Activated CD8-positive, alpha-beta T cell treated with anti-CD3 and anti-CD28 coated beads for 36 hours (primary cell): ENCODE data around the gene EGFR. TPM values are rescaled to one million over a fixed set of nuclear protein-coding genes. Genes with fewer than 3 reads are reported as not detected.

Experiments used
- ATAC-seq: fragments of 200-7000 bp; cut with Tn5 transposase; one replicate; pipeline ENCODE4 v1.10.0; 2021; ENCODE audit warnings: mild to moderate bottlenecking, moderate library complexity
- CTCF ChIA-PET: fragments of 350-600 bp; sonication (Branson Sonifier 250); formaldehyde crosslinking; loops from one replicate; lab custom pipeline; 2021; ENCODE audit warnings: antibody characterized with exemption; lab: Charles Lee
- POLR2A ChIA-PET: fragments of 350-600 bp; sonication (Branson Sonifier 250); formaldehyde crosslinking; loops from one replicate; lab custom pipeline; 2021; ENCODE audit warnings: antibody characterized with exemption; lab: Charles Lee
- DNase-seq: peaks from one replicate; pipeline ENCODE4 v3.0.0-alpha.2; 2020
- H3K27ac Mint-ChIP-seq: one replicate; pipeline ENCODE4 v1.8.0; 2021; ENCODE audit warnings: mild to moderate bottlenecking, mixed read lengths
- H3K27me3 Mint-ChIP-seq: one replicate; pipeline ENCODE4 v1.8.0; 2021; ENCODE audit warnings: mixed read lengths
- H3K36me3 Mint-ChIP-seq: one replicate; pipeline ENCODE4 v1.8.0; 2021; ENCODE audit warnings: low read depth, mixed read lengths
- H3K4me1 Mint-ChIP-seq: one replicate; pipeline ENCODE4 v1.8.0; 2021; ENCODE audit warnings: low read depth, mixed read lengths
- H3K4me3 Mint-ChIP-seq: one replicate; pipeline ENCODE4 v1.8.0; 2021; ENCODE audit warnings: mild to moderate bottlenecking, moderate library complexity, mixed read lengths
- H3K9me3 Mint-ChIP-seq: one replicate; pipeline ENCODE4 v1.8.0; 2021; ENCODE audit warnings: mixed read lengths
- intact Hi-C: fragments of 100-400 bp; cut with micrococcal nuclease; formaldehyde crosslinking; loops from one replicate; pipeline ENCODE4 v1.10.0; 2022
- total RNA-seq, 2 experiments: library from RNA; stranded (reverse); gene quantifications; one replicate each; pipeline ENCODE4 v1.2.3, GENCODE V29; 2021
- TF ChIP-seq, protein P1 (sequence below): fragments of 200-600 bp; IDR thresholded peaks from one replicate; pipeline ENCODE4 v1.8.0; 2022; ENCODE audit warnings: antibody characterized with exemption, mild to moderate bottlenecking

Gene EGFR
- total RNA-seq, 2 experiments from 2014 or later = not detected

DNA sequence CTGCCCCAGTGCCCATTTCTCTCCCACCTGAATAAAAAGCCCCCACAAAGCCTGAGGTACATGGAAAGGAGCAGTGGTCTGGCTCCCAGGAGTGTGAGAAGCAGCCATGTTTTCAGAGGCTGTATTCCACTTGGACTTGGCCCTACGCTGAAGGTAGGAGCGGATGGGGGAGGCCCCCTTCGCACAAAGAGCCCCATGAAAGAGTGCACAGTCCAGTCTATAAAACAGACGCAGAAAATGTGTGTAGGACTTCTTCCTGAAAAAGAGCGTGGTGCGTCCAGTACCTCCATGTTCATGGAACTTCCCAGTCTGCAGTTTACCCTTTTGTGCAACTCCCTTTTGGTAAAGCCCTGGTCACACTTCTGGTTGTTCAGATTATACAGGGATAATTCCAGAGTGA, 69.3 kb downstream of the EGFR start:
- TF ChIP-seq, protein P1, sequence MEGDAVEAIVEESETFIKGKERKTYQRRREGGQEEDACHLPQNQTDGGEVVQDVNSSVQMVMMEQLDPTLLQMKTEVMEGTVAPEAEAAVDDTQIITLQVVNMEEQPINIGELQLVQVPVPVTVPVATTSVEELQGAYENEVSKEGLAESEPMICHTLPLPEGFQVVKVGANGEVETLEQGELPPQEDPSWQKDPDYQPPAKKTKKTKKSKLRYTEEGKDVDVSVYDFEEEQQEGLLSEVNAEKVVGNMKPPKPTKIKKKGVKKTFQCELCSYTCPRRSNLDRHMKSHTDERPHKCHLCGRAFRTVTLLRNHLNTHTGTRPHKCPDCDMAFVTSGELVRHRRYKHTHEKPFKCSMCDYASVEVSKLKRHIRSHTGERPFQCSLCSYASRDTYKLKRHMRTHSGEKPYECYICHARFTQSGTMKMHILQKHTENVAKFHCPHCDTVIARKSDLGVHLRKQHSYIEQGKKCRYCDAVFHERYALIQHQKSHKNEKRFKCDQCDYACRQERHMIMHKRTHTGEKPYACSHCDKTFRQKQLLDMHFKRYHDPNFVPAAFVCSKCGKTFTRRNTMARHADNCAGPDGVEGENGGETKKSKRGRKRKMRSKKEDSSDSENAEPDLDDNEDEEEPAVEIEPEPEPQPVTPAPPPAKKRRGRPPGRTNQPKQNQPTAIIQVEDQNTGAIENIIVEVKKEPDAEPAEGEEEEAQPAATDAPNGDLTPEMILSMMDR = no peak
- DNase-seq (no peak), ATAC-seq (no peak)
- H3K27me3 Mint-ChIP-seq = peaks cover 5% of the 10 kb centered on the region
- no peaks in the 10 kb centered on the region for H3K9me3 Mint-ChIP-seq
- no peak overlapping the region for H3K4me3 Mint-ChIP-seq
- intact Hi-C loops = no loop called here
- H3K36me3 Mint-ChIP-seq = no peaks in the 10 kb centered on the region
- ChIA-PET POLR2A (no interaction called here), CTCF (no interaction called here)
- peaks cover 24% of the 10 kb centered on the region for H3K4me1 Mint-ChIP-seq
- H3K27ac Mint-ChIP-seq = no peak overlapping the region

- ATAC-seq (no peak), DNase-seq (no peak)
- no peaks in the 10 kb centered on the region for H3K9me3 Mint-ChIP-seq
- H3K27ac Mint-ChIP-seq = no peak overlapping the region
- H3K27me3 Mint-ChIP-seq = peaks cover 7% of the 10 kb centered on the region
- H3K4me3 Mint-ChIP-seq = no peak overlapping the region
- intact Hi-C loops = no loop called here
- no peaks in the 10 kb centered on the region for H3K36me3 Mint-ChIP-seq
- H3K4me1 Mint-ChIP-seq = peaks cover 24% of the 10 kb centered on the region
- TF ChIP-seq, protein P1 = no peak
- ChIA-PET CTCF (no interaction called here), POLR2A (no interaction called here)
These were observed 69.8 kb downstream of the EGFR start for GRCh38 chr7:55088620-55089019.

DNA sequence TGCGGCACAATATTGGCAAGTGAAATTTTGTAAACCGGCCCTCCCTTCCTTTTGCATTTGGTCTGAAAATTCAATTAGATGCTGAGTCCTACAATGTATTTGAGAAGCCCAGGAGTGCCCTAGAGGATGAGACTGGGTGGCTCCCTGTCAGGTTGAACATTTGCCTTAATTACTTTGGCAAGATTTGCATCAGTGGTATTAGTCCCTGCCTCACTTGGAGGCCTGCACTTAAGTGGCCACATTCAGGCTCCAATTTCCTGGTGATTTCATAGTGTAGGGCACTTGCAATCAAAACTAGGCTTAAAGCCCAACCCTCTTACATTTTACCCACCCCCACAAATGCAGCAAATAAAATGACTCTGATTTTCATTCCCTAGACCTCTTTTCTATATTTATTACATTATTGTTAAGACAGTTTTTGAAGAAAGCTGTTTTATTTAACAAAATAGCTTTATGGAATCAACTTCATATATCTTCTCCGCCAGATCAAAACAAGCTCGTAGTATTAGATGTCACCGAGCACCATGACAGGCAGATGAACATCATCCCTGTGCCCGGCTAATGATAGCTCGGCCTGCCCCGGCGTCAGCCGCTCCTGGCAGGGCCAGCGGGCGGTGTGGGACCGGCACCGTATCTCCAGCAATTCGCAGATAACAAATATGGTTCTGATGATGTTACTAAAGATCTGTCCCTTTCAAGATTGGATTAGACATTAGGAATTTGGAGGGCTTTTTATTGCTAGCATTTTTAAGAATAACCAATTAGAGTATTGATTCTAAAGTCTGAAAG, 73.6 kb downstream of the EGFR start:
- peaks cover 9% of the 10 kb centered on the region for H3K27me3 Mint-ChIP-seq
- TF ChIP-seq, protein P1 = no peak
- no peaks in the 10 kb centered on the region for H3K9me3 Mint-ChIP-seq
- ATAC-seq = no peak
- H3K4me1 Mint-ChIP-seq = peaks cover 7% of the 10 kb centered on the region
- ChIA-PET CTCF (interaction anchor here (0.7 kb wide), 1 partner anchor 137 kb away, joined by 3 read pairs; no protein-coding TSS in a partner anchor), POLR2A (no interaction called here)
- no peak for DNase-seq
- intact Hi-C loops = no loop called here
- H3K4me3 Mint-ChIP-seq = no peak overlapping the region
- no peak overlapping the region for H3K27ac Mint-ChIP-seq
- H3K36me3 Mint-ChIP-seq = no peaks in the 10 kb centered on the region

DNA sequence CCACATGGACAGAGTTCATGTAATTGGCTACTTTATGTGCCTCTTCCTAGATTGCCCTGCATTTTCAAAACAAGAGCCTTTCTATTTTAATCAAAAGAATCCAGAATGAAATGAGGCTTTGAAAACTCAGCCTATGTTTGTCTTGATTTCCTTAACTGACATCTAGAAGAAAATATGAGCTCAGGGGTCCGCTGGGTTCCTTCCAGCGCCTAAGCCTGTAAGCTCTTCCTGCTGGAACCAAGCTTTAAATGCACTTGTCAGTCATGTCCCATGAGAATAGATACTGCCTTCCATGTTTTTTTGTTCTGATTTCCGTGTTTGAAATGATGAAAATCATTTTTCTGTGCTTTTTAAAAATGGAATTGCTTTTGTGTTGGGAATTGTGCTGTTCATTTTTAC, 74.2 kb downstream of the EGFR start:
- Mint-ChIP-seq H3K4me1 (peaks cover under 1% of the 10 kb centered on the region), H3K27me3 (peaks cover 9% of the 10 kb centered on the region), H3K36me3 (no peaks in the 10 kb centered on the region), H3K4me3 (no peak overlapping the region), H3K27ac (no peak overlapping the region), H3K9me3 (no peaks in the 10 kb centered on the region)
- ChIA-PET POLR2A (no interaction called here), CTCF (no interaction called here)
- ATAC-seq = no peak
- no peak for DNase-seq
- intact Hi-C loops = no loop called here
- TF ChIP-seq, protein P1 = no peak

GRCh38 chr7:55093674-55094073, 74.9 kb downstream of the EGFR start:
- Mint-ChIP-seq H3K27me3 (peaks cover 9% of the 10 kb centered on the region), H3K36me3 (no peaks in the 10 kb centered on the region), H3K9me3 (no peaks in the 10 kb centered on the region), H3K27ac (no peak overlapping the region), H3K4me3 (no peak overlapping the region), H3K4me1 (no peaks in the 10 kb centered on the region)
- intact Hi-C loops = no loop called here
- TF ChIP-seq, protein P1 = no peak
- ChIA-PET CTCF (no interaction called here), POLR2A (interaction anchor here (0.6 kb wide), 1 partner anchor 315 kb away, joined by 3 read pairs; no protein-coding TSS in a partner anchor)
- DNase-seq (no peak), ATAC-seq (no peak)
